H9 (cell line): ENCODE measurements around the gene TRAF2. TPM values are rescaled to one million over a fixed set of nuclear protein-coding genes. Genes with fewer than 3 reads are reported as not detected.

Experiments
- DNase-seq: peaks from one replicate; pipeline ENCODE4 v3.0.0-alpha.2; 2017
- H2AFZ ChIP-seq: one replicate; pipeline ENCODE4 v1.6.1; 2013; ENCODE audit warnings: mild to moderate bottlenecking, low read length, control low read depth, moderate library complexity
- H2AK5ac ChIP-seq: 2 replicates; pipeline ENCODE4 v1.6.1; 2013; ENCODE audit warnings: low read length, control low read depth, mixed read lengths; ENCODE audit not compliant: insufficient read length
- H2BK120ac ChIP-seq: one replicate; pipeline ENCODE4 v1.6.1; 2013; ENCODE audit warnings: low read depth, mild to moderate bottlenecking, low read length, control low read depth, inconsistent platforms; ENCODE audit not compliant: poor library complexity, severe bottlenecking
- H2BK12ac ChIP-seq: 2 replicates; pipeline ENCODE4 v1.6.1; 2013; ENCODE audit warnings: low read length, control low read depth, mixed read lengths, low read depth; ENCODE audit not compliant: insufficient read length
- H2BK15ac ChIP-seq: 2 replicates; pipeline ENCODE4 v1.6.1; 2013; ENCODE audit warnings: low read depth, low read length, control low read depth
- H2BK20ac ChIP-seq: one replicate; pipeline ENCODE4 v1.6.1; 2013; ENCODE audit warnings: low read depth, mild to moderate bottlenecking, low read length, control low read depth, inconsistent platforms; ENCODE audit not compliant: poor library complexity, severe bottlenecking
- H2BK5ac ChIP-seq: 2 replicates; pipeline ENCODE4 v1.6.1; 2013; ENCODE audit warnings: low read length, control low read depth, mixed read lengths; ENCODE audit not compliant: insufficient read length
- H3K14ac ChIP-seq: 2 replicates; pipeline ENCODE4 v1.6.1; 2013; ENCODE audit warnings: low read length, control low read depth; ENCODE audit not compliant: insufficient read depth
- H3K18ac ChIP-seq: 2 replicates; pipeline ENCODE4 v1.6.1; 2013; ENCODE audit warnings: low read depth, mild to moderate bottlenecking, mixed read lengths, low read length, control low read depth; ENCODE audit not compliant: insufficient read length
- H3K23ac ChIP-seq: 2 replicates; pipeline ENCODE4 v1.6.1; 2013; ENCODE audit warnings: low read length, control low read depth, mixed read lengths, low read depth; ENCODE audit not compliant: insufficient read length
- H3K23me2 ChIP-seq: 2 replicates; pipeline ENCODE4 v1.6.1; 2013; ENCODE audit warnings: low read depth, mild to moderate bottlenecking, mixed read lengths, low read length, control low read depth; ENCODE audit not compliant: insufficient read length, poor library complexity, severe bottlenecking
- H3K27ac ChIP-seq: 2 replicates; pipeline ENCODE4 v1.5.1; 2013; ENCODE audit warnings: low read length, control low read depth, mixed read lengths, low read depth; ENCODE audit not compliant: insufficient read length
- H3K27me3 ChIP-seq: 2 replicates; pipeline ENCODE4 v1.6.1; 2013; ENCODE audit warnings: low read length, control low read depth, inconsistent platforms; ENCODE audit not compliant: insufficient read depth
- H3K4ac ChIP-seq: 2 replicates; pipeline ENCODE4 v1.6.1; 2013; ENCODE audit warnings: low read depth, mild to moderate bottlenecking, control low read depth, inconsistent platforms, low read length, moderate library complexity
- H3K4me1 ChIP-seq: 2 replicates; pipeline ENCODE4 v1.6.1; 2013; ENCODE audit warnings: low read length, control low read depth, inconsistent platforms; ENCODE audit not compliant: insufficient read depth
- H3K4me2 ChIP-seq: 2 replicates; pipeline ENCODE4 v1.6.1; 2013; ENCODE audit warnings: low read length, control low read depth, mixed read lengths; ENCODE audit not compliant: insufficient read length, insufficient read depth
- H3K56ac ChIP-seq: 2 replicates; pipeline ENCODE4 v1.6.1; 2013; ENCODE audit warnings: low read depth, mild to moderate bottlenecking, mixed read lengths, low read length, control low read depth; ENCODE audit not compliant: insufficient read length
- H3K79me1 ChIP-seq: 2 replicates; pipeline ENCODE4 v1.6.1; 2013; ENCODE audit warnings: low read depth, mild to moderate bottlenecking, moderate library complexity, low read length, control low read depth, inconsistent platforms; ENCODE audit not compliant: insufficient read depth, poor library complexity, severe bottlenecking
- H3K79me2 ChIP-seq: 2 replicates; pipeline ENCODE4 v1.6.1; 2013; ENCODE audit warnings: low read length, control low read depth, inconsistent platforms; ENCODE audit not compliant: insufficient read depth
- H3K9ac ChIP-seq: 2 replicates; pipeline ENCODE4 v1.6.1; 2013; ENCODE audit warnings: low read length, control low read depth, mixed read lengths; ENCODE audit not compliant: insufficient read length; ENCODE audit errors: extremely low read depth
- H3K9me3 ChIP-seq: one replicate; pipeline ENCODE4 v1.6.1; 2013; ENCODE audit warnings: low read depth, low read length, inconsistent platforms; ENCODE audit not compliant: control insufficient read depth
- H3T11ph ChIP-seq: one replicate; pipeline ENCODE4 v1.6.1; 2013; ENCODE audit warnings: mild to moderate bottlenecking, low read length, control low read depth, inconsistent platforms
- H4K20me1 ChIP-seq: one replicate; pipeline ENCODE4 v1.6.1; 2013; ENCODE audit not compliant: control insufficient read depth, insufficient read length, insufficient read depth
- H4K5ac ChIP-seq: 2 replicates; pipeline ENCODE4 v1.6.1; 2013; ENCODE audit warnings: low read depth, mild to moderate bottlenecking, mixed read lengths, low read length, control low read depth; ENCODE audit not compliant: insufficient read length
- H4K8ac ChIP-seq: replicated peaks from 2 replicates; pipeline ENCODE4 v1.6.1; 2013; ENCODE audit warnings: low read length, control low read depth, mixed read lengths, low read depth; ENCODE audit not compliant: insufficient read length
- H4K91ac ChIP-seq: 2 replicates; pipeline ENCODE4 v1.6.1; 2013; ENCODE audit warnings: low read depth, mild to moderate bottlenecking, moderate library complexity, mixed read lengths, low read length, control low read depth; ENCODE audit not compliant: insufficient read length
- H3K27ac Mint-ChIP-seq, 3 experiments: 2 replicates in 2 of 3; 3 replicates in 1 of 3; pipeline ENCODE4 v1.8.0; 2020 to 2021; ENCODE audit warnings: mixed read lengths in 3 of 3, mild to moderate bottlenecking in 1 of 3, moderate library complexity in 1 of 3
- H3K27me3 Mint-ChIP-seq: 2 replicates; pipeline ENCODE4 v1.8.0; 2021; ENCODE audit warnings: low read depth, mild to moderate bottlenecking, moderate library complexity, mixed read lengths
- H3K36me3 Mint-ChIP-seq, 3 experiments: 2 replicates in 2 of 3; 3 replicates in 1 of 3; pipeline ENCODE4 v1.8.0; 2020 to 2021; ENCODE audit warnings: low read depth in 3 of 3, mixed read lengths in 3 of 3; ENCODE audit not compliant: insufficient read depth in 1 of 3
- H3K4me1 Mint-ChIP-seq, 2 experiments: 2 replicates each; pipeline ENCODE4 v1.8.0; 2020; ENCODE audit warnings: mixed read lengths in 2 of 2
- H3K4me3 Mint-ChIP-seq, 2 experiments: 2 replicates in 1 of 2; 3 replicates in 1 of 2; pipeline ENCODE4 v1.8.0; 2020 to 2021; ENCODE audit warnings: mild to moderate bottlenecking in 2 of 2, mixed read lengths in 2 of 2, moderate library complexity in 1 of 2
- H3K9me3 Mint-ChIP-seq, 2 experiments: 2 replicates in 1 of 2; 3 replicates in 1 of 2; pipeline ENCODE4 v1.8.0; 2020; ENCODE audit warnings: mild to moderate bottlenecking in 2 of 2, mixed read lengths in 2 of 2, moderate library complexity in 1 of 2
- WGBS: extraction: QIAGEN DNeasy Blood & Tissue Kit; methylation state at CpG from one replicate; pipeline ENCODE4 v1.1.7; 2013; ENCODE audit warnings: missing lambda C conversion rate, low lambda C conversion rate, mixed read lengths; ENCODE audit not compliant: insufficient read length; ENCODE audit errors: extremely low coverage; 5-methylcytosine and 5-hydroxymethylcytosine counted together
- total RNA-seq: library from RNA; stranded (reverse); gene quantifications from 2 replicates; pipeline ENCODE4 v1.2.1, GENCODE V29; 2021
- TF ChIP-seq, protein P1 (sequence below): fragments of 200-600 bp; sonication (generic); conservative IDR thresholded peaks from 3 replicates; pipeline ENCODE4 v1.8.0; 2021; ENCODE audit warnings: antibody characterized with exemption, mild to moderate bottlenecking

Gene TRAF2
- total RNA-seq, 1 experiment from 2014 or later, result 48.8 TPM

- Histone ChIP-seq H3K4ac (no peak overlapping the region), H3K14ac (peak overlapping the region; percentile 87; the same call in 1 of the 2 replicates), H3K18ac (peak overlapping the region; percentile 49), H3K23me2 (peaks cover 8% of the 10 kb centered on the region), H3T11ph (no peak overlapping the region), H3K9ac (no peak overlapping the region), H4K91ac (no peak overlapping the region), H3K4me1 (no peaks in the 10 kb centered on the region), H2BK120ac (no peak overlapping the region), H4K20me1 (no peaks in the 10 kb centered on the region), H3K79me2 (no peaks in the 10 kb centered on the region), H3K79me1 (no peaks in the 10 kb centered on the region), H3K23ac (no peak overlapping the region), H2AFZ (no peak overlapping the region), H2BK12ac (no peak overlapping the region), H3K4me2 (peak overlapping the region; percentile 78), H4K8ac (no peak overlapping the region), H2BK20ac (no peak overlapping the region), H2AK5ac (no peak overlapping the region), H3K27me3 (no peaks in the 10 kb centered on the region), H2BK15ac (no peak overlapping the region), H4K5ac (no peak overlapping the region), H3K9me3 (no peaks in the 10 kb centered on the region), H3K56ac (no peak overlapping the region), H2BK5ac (no peak overlapping the region), H3K27ac (no peak overlapping the region)
- DNase-seq, result no peak
- Mint-ChIP-seq H3K36me3 (peaks cover 0 to 12% (median 10%) of the 10 kb centered on the region in 3 experiments; a peak in 4 of 7 replicates), H3K9me3 (no peaks in the 10 kb centered on the region), H3K27ac (peak overlapping the region; percentile 94 to 98 (median 95); a peak in 6 of 7 replicates), H3K4me1 (peaks cover 2 to 6% of the 10 kb centered on the region in 2 experiments; a peak in 3 of 4 replicates), H3K27me3 (peaks cover 2% of the 10 kb centered on the region), H3K4me3 (peak overlapping the region; percentile 91 to 93)
- TF ChIP-seq, protein P1, sequence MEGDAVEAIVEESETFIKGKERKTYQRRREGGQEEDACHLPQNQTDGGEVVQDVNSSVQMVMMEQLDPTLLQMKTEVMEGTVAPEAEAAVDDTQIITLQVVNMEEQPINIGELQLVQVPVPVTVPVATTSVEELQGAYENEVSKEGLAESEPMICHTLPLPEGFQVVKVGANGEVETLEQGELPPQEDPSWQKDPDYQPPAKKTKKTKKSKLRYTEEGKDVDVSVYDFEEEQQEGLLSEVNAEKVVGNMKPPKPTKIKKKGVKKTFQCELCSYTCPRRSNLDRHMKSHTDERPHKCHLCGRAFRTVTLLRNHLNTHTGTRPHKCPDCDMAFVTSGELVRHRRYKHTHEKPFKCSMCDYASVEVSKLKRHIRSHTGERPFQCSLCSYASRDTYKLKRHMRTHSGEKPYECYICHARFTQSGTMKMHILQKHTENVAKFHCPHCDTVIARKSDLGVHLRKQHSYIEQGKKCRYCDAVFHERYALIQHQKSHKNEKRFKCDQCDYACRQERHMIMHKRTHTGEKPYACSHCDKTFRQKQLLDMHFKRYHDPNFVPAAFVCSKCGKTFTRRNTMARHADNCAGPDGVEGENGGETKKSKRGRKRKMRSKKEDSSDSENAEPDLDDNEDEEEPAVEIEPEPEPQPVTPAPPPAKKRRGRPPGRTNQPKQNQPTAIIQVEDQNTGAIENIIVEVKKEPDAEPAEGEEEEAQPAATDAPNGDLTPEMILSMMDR, result no peak
- WGBS, result no CpG with 5 or more reads among the region's 53 CpGs
These were observed 37.8 kb upstream of the TRAF2 start for GRCh38 chr9:136848393-136849037.
